Activated naive CD8-positive, alpha-beta T cell treated with anti-CD3 and anti-CD28 coated beads, Interleukin-2, amount 50 U/mL, for 24 hours (primary cell): ENCODE data around the gene APOBR.
"Not testable (repeated sequence)": the region's sequence is repeated elsewhere in the genome, so short reads cannot be mapped to it uniquely, and the experiment has no call there.

Experiments used
- ATAC-seq: fragments of 150-1000 bp; cut with Tn5 transposase; one replicate; pipeline ENCODE4 v1.10.0; 2021
- DNase-seq: peaks from one replicate; pipeline ENCODE4 v3.0.0; 2021
- H3K27ac Mint-ChIP-seq: one replicate; pipeline ENCODE4 v1.8.0; 2021; ENCODE audit warnings: mild to moderate bottlenecking, mixed read lengths
- H3K27me3 Mint-ChIP-seq: one replicate; pipeline ENCODE4 v1.8.0; 2021; ENCODE audit warnings: mixed read lengths
- H3K36me3 Mint-ChIP-seq: one replicate; pipeline ENCODE4 v1.8.0; 2021; ENCODE audit warnings: low read depth, mixed read lengths
- H3K4me1 Mint-ChIP-seq: one replicate; pipeline ENCODE4 v1.8.0; 2021; ENCODE audit warnings: mixed read lengths
- H3K4me3 Mint-ChIP-seq: one replicate; pipeline ENCODE4 v1.8.0; 2021; ENCODE audit warnings: mild to moderate bottlenecking, moderate library complexity, mixed read lengths
- H3K9me3 Mint-ChIP-seq: one replicate; pipeline ENCODE4 v1.8.0; 2021; ENCODE audit warnings: mixed read lengths

APOBR gene

DNA sequence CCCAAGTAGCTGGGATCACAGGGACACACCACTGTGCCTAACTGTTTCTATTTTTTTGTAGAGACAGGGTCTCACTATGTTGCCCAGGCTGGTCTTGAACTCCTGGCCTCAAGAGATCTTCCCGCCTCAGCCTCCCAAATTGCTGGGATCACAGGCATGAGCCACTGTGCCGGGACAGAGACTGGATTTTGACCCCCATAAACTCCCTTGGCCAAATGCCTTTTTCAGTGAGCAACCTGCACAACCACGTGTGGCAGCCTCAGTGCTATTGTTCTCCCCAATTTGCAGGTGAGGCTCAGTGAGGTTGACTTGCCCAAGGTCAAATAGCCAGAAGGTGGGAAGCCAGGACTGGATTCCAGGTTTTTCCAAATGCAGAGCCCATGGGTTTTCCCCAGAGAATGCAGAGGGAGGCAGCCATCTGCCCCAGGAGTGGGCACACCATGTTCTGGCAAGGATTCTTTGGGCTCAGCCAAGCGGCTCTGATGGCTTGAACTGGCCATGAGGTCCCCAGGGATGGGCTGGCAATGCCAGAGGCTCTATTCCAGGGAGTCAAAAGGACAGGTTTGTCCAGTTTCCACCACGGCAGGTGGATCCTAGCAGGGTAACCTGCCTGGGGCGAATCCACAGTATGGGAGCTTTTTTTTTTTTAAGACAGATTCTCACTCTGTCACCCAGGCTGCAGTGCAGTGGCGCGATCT lies 10.4 kb downstream of the APOBR start:
- no peak for DNase-seq
- Mint-ChIP-seq H3K4me1 (peaks cover 28% of the 10 kb centered on the region), H3K9me3 (no peaks in the 10 kb centered on the region), H3K36me3 (no peaks in the 10 kb centered on the region), H3K27ac (no peak overlapping the region), H3K4me3 (no peak overlapping the region), H3K27me3 (no peaks in the 10 kb centered on the region)
- ATAC-seq, result no peak

DNA sequence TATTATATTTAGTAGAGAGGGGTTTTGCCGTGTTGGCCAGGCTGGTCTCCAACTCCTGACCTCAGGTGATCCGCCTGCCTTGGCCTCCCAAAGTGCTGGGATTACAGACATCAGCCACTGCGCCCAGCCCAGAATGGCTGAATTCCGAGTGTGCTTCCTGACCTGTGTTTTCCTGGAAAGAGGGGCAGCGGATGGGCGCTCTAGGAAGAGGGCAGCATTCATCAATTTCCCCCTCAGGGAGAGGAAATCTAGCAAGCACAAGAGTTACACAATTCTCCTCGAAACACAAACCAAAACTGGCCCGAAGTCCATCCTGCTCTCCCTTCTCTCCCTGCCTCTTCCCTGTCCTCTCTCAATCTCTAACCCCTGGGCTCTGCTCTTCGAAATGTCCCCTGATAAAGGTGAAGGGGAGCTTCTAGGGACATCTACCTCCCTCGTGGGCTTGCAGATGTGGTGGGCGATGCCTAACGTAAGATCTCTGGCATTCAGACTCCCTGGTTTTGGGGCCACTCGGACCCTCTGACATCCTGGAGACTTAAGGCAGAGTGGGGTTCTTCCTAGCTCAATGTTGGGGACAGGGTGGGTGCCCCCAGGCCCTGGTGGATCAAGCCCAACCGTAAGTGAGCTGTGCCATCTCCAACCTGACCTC lies 11.2 kb downstream of the APOBR start:
- Mint-ChIP-seq H3K27ac (no peak overlapping the region), H3K4me3 (no peak overlapping the region), H3K9me3 (no peaks in the 10 kb centered on the region), H3K4me1 (peaks cover 24% of the 10 kb centered on the region), H3K36me3 (no peaks in the 10 kb centered on the region), H3K27me3 (no peaks in the 10 kb centered on the region)
- no peak for DNase-seq
- ATAC-seq, result no peak

DNA sequence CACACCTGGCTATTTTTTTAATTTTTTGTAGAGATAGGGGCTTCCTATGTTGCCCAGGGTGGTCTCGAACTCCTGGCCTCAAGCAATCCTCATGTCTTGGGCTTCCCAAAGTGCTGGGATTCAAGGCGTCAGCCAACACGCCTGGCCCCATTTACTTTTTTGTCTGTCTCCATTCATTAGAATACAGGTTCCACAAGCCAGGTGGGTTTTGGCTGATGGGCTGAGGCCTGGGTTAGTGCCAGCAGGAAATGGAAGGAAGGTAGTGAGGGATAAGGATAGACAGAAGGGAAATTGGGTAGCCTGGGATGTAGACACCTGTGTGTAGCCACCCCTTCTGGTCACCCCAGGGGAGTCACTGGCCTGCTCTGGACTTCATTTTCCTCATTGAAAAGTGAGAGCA lies 16.6 kb downstream of the APOBR start:
- H3K27me3 Mint-ChIP-seq, result no peaks in the 10 kb centered on the region
- no peak overlapping the region for H3K4me3 Mint-ChIP-seq
- H3K4me1 Mint-ChIP-seq, result peaks cover 23% of the 10 kb centered on the region
- H3K27ac Mint-ChIP-seq, result no peak overlapping the region
- H3K36me3 Mint-ChIP-seq, result no peaks in the 10 kb centered on the region
- no peaks in the 10 kb centered on the region for H3K9me3 Mint-ChIP-seq
- ATAC-seq, result no peak
- no peak for DNase-seq

DNA sequence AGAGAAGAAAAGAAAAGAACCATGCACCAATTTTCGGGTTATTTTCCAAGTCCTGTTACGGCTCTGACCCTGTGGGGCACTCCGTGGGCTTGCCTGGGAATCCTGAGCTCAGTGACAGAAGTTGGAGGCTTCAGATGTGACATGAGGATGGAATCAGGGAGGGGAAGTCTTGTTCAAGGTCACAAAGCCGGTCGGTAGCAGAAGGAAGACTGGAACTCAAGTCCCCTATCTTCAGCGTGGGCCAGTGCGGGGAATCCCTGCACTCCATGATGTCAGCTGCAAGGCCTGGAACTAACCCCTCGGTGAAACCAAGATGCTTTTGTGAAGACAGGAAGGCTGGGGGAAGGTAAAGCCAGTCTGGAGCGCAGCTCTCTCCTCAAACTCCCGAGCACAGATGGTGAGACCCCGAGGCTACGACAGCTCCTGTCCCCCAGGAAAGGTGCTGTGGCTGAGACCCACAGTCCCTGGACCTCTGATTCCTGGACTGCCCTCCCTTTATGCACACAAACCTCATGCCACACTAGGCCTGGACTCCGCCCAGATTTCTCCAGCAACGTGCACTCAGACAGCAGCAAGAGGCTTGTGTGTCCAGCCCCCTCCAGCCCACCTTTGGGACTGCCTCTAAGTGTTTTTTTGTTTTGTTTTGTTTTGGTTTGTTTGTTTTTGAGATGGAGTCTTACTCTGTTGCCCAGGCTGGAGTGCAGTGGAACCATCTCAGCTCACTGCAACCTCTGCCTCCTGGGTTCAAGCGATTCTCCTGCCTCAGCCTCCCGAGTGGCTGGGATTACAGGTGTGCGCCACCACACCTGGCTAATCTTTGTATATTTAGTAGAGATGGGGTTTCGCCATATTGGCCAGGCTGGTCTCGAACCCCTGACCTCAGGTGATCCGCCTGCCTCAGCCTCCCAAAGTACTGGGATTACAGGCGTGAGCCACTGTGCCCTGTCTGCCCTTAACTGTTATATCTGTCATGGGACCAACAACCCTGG lies 17.7 kb downstream of the APOBR start:
- H3K27ac Mint-ChIP-seq, result no peak overlapping the region
- ATAC-seq, result no peak
- no peak overlapping the region for H3K4me3 Mint-ChIP-seq

DNA sequence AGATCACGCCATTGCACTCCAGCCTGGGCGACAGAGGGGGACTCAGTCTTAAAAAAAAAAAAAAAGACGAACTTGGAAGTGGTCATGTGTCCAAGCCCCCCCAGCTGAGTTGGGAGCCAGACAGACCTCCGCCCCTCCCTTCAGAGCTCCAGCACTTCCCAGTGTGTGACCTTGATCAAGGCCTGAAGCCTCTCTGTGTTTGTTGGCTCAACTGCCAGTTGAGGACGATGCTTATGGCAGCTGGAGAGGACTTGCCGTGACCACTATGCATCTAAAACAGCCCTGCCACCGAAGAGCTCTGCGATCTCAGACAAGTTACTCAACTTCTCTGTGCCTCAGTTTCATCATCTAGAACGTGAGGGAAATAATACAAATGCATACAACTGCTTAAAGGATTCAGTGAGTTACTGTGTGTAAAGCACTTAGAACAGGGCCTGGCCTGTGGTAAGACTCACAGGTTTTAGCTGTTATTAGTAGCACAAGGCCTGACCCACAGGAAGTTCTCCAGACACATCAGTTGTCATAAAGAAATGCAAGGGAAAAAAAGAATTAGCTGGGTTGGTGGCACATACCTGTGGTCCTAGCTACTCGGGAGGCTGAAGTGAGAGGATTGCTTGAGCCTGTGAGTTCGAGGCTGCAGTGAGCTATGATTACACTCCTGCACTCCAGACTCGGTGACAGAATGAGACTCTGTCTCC lies 19.2 kb downstream of the APOBR start:
- H3K4me3 Mint-ChIP-seq, result no peak overlapping the region
- no peaks in the 10 kb centered on the region for H3K4me1 Mint-ChIP-seq
- no peak for DNase-seq
- H3K27ac Mint-ChIP-seq, result no peak overlapping the region
- no peaks in the 10 kb centered on the region for H3K27me3 Mint-ChIP-seq
- ATAC-seq, result no peak
- no peaks in the 10 kb centered on the region for H3K36me3 Mint-ChIP-seq
- H3K9me3 Mint-ChIP-seq, result no peaks in the 10 kb centered on the region

More for the DNA sequence above, 17.7 kb downstream of the APOBR start:
- DNase-seq, result no peak
- Mint-ChIP-seq H3K27me3 (no peaks in the 10 kb centered on the region), H3K4me1 (peaks cover 14% of the 10 kb centered on the region), H3K9me3 (no peaks in the 10 kb centered on the region), H3K36me3 (no peaks in the 10 kb centered on the region)

GRCh38 chr16:28514246-28514645 lies 19.8 kb downstream of the APOBR start:
- DNase-seq, result no peak
- no peak for ATAC-seq
- H3K36me3 Mint-ChIP-seq, result no peaks in the 10 kb centered on the region
- H3K4me1 Mint-ChIP-seq, result no peaks in the 10 kb centered on the region
- no peak overlapping the region for H3K27ac Mint-ChIP-seq
- no peak overlapping the region for H3K4me3 Mint-ChIP-seq
- no peaks in the 10 kb centered on the region for H3K27me3 Mint-ChIP-seq
- no peaks in the 10 kb centered on the region for H3K9me3 Mint-ChIP-seq

- DNase-seq (no peak), ATAC-seq (no peak)
- H3K4me3 Mint-ChIP-seq, result no peak overlapping the region
- H3K9me3 Mint-ChIP-seq, result no peaks in the 10 kb centered on the region
- H3K4me1 Mint-ChIP-seq, result peaks cover 3% of the 10 kb centered on the region
- H3K27me3 Mint-ChIP-seq, result no peaks in the 10 kb centered on the region
- no peak overlapping the region for H3K27ac Mint-ChIP-seq
- H3K36me3 Mint-ChIP-seq, result no peaks in the 10 kb centered on the region
These were observed 26.2 kb downstream of the APOBR start for GRCh38 chr16:28520672-28521071.

- Mint-ChIP-seq H3K4me1 (peaks cover 3% of the 10 kb centered on the region), H3K27me3 (no peaks in the 10 kb centered on the region), H3K4me3 (no peak overlapping the region), H3K9me3 (no peaks in the 10 kb centered on the region), H3K27ac (no peak overlapping the region), H3K36me3 (no peaks in the 10 kb centered on the region)
- ATAC-seq (no peak), DNase-seq (no peak)
These were observed 27.0 kb downstream of the APOBR start for GRCh38 chr16:28521436-28521835.

- H3K4me3 Mint-ChIP-seq, result no peak overlapping the region
- no peaks in the 10 kb centered on the region for H3K9me3 Mint-ChIP-seq
- DNase-seq, result no peak
- H3K27ac Mint-ChIP-seq, result no peak overlapping the region
- H3K36me3 Mint-ChIP-seq, result no peaks in the 10 kb centered on the region
- no peaks in the 10 kb centered on the region for H3K27me3 Mint-ChIP-seq
- no peak for ATAC-seq
- peaks cover 3% of the 10 kb centered on the region for H3K4me1 Mint-ChIP-seq
These were observed 28.3 kb downstream of the APOBR start for GRCh38 chr16:28522792-28523191.

DNA sequence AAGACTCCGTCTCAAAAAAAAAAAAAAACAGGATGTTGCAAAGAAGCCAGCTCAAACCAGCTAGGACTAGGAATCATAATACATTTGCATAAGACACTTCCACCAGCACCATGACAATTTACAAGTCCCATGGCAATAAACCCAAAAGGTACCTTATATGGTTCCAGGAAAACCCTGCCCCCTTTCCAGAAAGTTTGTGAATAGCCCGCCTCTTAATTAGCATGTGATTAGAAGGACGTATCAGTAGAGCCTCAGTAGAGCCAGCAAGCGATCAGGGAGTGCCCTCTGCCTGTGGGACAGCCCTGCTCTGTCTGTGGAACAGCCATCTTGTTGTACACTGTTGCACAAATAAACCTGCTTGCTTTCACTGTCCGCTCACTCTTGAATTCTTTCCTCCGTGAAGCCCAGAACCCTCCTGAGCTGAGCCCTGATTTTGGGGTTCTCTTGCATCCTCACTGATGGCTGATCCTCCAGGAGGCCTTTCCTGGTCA lies 30.3 kb downstream of the APOBR start:
- no peaks in the 10 kb centered on the region for H3K27me3 Mint-ChIP-seq
- no peak for ATAC-seq

GRCh38 chr16:28526201-28527099 lies 32.0 kb downstream of the APOBR start:
- ATAC-seq, result no peak
- no peaks in the 10 kb centered on the region for H3K27me3 Mint-ChIP-seq

More for the DNA sequence above, 30.3 kb downstream of the APOBR start:
- Mint-ChIP-seq H3K27ac (no peak overlapping the region), H3K4me1 (peaks cover 3% of the 10 kb centered on the region), H3K36me3 (no peaks in the 10 kb centered on the region), H3K4me3 (no peak overlapping the region), H3K9me3 (no peaks in the 10 kb centered on the region)
- no peak for DNase-seq

DNA sequence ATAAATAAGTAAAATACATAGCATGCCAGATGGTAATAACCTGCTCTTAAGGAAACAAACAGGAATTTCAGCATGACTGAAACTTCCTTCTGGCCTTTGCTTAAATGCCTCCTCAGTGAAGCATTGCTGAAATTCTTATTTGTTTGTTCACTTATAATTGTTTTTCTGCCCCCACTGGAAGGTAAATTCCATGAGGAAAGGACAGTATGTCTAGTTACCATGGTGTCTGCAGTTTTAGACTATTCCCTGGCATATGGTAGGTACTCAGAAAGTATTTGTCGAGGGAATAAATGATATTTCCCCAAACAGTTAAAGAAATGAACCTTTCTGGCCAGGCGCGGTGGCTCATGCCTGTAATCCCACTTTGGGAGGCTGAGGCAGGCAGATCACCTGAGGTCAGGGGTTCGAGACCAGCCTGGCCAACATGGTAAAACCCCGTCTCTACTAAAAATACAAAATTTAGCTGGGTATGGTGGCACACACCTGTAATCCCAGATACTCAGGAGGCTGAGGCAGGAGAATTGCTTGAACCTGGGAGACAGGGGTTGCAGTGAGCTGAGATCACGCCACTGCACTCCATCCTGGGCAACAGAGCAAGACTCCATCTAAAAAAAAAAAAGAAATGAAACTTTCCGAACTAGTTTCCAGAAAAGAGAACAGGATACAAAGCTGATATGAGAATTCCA lies 32.8 kb downstream of the APOBR start:
- H3K27ac Mint-ChIP-seq, H3K36me3 Mint-ChIP-seq, H3K4me3 Mint-ChIP-seq, H3K9me3 Mint-ChIP-seq, DNase-seq, H3K27me3 Mint-ChIP-seq, H3K4me1 Mint-ChIP-seq, ATAC-seq: not testable (repeated sequence)

More at GRCh38 chr16:28526201-28527099, 32.0 kb downstream of the APOBR start:
- Mint-ChIP-seq H3K36me3 (no peaks in the 10 kb centered on the region), H3K9me3 (no peaks in the 10 kb centered on the region), H3K4me3 (no peak overlapping the region), H3K27ac (peak overlapping the region; percentile 25), H3K4me1 (peaks cover 3% of the 10 kb centered on the region)
- DNase-seq, result no peak

DNA sequence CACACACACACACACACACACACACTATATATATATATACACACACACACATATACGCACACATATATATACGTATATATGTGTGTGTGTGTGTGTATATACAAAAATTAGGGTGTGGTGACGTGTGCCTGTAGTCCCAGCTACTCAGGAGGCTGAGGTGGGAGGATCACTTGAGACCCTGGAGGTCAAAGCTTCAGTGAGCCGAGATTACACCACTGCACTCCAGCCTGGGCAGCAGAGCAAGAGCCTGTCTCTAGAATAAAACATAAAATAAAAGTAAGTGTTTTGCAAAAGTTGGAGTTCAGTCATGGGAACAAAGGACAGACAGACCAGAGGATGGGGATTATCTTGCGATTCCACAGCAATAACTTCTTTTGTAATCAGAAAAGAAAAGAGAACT lies 33.5 kb downstream of the APOBR start:
- H3K27me3 Mint-ChIP-seq, result no peaks in the 10 kb centered on the region
- H3K27ac Mint-ChIP-seq, result no peak overlapping the region
- no peak for DNase-seq
- no peak overlapping the region for H3K4me3 Mint-ChIP-seq
- H3K9me3 Mint-ChIP-seq, result no peaks in the 10 kb centered on the region
- H3K36me3 Mint-ChIP-seq, result no peaks in the 10 kb centered on the region
- H3K4me1 Mint-ChIP-seq, result peaks cover 2% of the 10 kb centered on the region
- ATAC-seq, result no peak
